ENCODE measurements around the gene UPP1. TPM values are rescaled to one million over a fixed set of nuclear protein-coding genes. Genes with fewer than 3 reads are reported as not detected.
"Not testable (repeated sequence)": the region's sequence is repeated elsewhere in the genome, so short reads cannot be mapped to it uniquely, and the experiment has no call there.

The UPP1 gene
- total RNA-seq, 1 donor from 2014 or later: 3.3 TPM

DNA sequence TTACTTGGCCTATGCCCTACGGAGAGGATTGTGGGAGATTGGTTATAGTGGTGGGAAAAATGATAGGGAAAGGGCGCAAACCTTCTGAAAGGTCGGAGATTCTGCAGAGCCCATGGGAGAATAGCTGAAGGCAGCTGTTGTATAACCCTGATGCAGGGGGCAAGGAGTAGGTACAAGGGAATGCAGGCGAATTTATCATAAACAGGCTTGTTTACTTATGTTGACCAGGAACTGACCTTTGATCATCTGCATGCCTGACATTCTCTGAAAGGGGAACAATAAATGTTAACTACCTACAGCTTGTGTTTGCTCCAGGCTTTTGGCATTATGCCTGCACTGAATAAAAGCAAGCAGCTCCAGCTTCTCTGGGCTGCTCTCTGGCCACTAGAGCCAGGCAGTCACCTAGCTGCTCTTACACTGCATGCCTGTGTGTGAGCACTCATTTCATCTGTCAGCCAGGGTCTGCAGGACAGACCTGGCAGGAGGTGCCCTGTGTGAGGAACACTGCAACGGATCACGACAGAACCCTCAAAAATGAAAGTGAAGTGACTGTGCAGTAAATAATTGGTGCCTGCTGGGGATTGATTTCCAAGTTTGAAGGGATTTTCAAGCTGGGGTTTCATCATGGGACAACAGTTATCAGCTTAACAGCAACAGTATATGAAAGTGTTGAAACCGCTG is 51.1 kb downstream of the UPP1 start:
- no peak for ATAC-seq (ENCODE audit: low read depth)

DNA sequence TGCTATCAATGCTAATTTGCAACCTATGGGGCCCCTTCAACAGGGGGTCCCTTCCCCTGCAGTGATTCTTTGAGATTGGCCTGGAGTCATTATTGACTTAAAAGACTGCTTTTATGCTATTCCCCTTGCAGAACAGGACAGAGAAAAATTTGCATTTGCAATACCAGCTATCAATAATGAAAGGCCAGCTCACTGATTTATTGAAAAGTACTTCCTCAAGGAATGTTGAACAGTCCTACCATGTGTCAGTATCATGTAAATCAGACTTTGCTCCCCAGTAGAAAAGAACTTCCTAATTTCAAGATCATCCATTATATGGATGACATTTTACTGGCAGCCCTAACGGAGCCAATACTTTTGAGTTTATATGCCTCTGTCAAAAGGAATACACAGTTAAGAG is 52.5 kb downstream of the UPP1 start:
- Mint-ChIP-seq H3K36me3 (ENCODE audit: low read depth) (no peaks in the 10 kb centered on the region), H3K9me3 (peaks cover 12% of the 10 kb centered on the region), H3K27me3 (peaks cover 13% of the 10 kb centered on the region), H3K4me3 (no peak overlapping the region), H3K4me1 (no peaks in the 10 kb centered on the region), H3K27ac (no peak overlapping the region)
- ChIA-PET CTCF (no interaction called here), POLR2A (no interaction called here)
- ATAC-seq (ENCODE audit: low read depth) (no peak), DNase-seq (no peak)
- intact Hi-C loops (cut with micrococcal nuclease): no loop called here
- TF ChIP-seq, protein P1, sequence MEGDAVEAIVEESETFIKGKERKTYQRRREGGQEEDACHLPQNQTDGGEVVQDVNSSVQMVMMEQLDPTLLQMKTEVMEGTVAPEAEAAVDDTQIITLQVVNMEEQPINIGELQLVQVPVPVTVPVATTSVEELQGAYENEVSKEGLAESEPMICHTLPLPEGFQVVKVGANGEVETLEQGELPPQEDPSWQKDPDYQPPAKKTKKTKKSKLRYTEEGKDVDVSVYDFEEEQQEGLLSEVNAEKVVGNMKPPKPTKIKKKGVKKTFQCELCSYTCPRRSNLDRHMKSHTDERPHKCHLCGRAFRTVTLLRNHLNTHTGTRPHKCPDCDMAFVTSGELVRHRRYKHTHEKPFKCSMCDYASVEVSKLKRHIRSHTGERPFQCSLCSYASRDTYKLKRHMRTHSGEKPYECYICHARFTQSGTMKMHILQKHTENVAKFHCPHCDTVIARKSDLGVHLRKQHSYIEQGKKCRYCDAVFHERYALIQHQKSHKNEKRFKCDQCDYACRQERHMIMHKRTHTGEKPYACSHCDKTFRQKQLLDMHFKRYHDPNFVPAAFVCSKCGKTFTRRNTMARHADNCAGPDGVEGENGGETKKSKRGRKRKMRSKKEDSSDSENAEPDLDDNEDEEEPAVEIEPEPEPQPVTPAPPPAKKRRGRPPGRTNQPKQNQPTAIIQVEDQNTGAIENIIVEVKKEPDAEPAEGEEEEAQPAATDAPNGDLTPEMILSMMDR (IDR thresholded peaks at IDR 0.05): no peak

More for the DNA sequence above, 51.1 kb downstream of the UPP1 start:
- Mint-ChIP-seq H3K4me3 (no peak overlapping the region), H3K27me3 (peaks cover 9% of the 10 kb centered on the region), H3K9me3 (peaks cover 15% of the 10 kb centered on the region), H3K36me3 (ENCODE audit: low read depth) (no peaks in the 10 kb centered on the region), H3K4me1 (no peaks in the 10 kb centered on the region), H3K27ac (no peak overlapping the region)
- DNase-seq: no peak
- ChIA-PET POLR2A (no interaction called here), CTCF (no interaction called here)
- TF ChIP-seq, protein P1 (IDR thresholded peaks at IDR 0.05): no peak
- intact Hi-C loops (cut with micrococcal nuclease): no loop called here

DNA sequence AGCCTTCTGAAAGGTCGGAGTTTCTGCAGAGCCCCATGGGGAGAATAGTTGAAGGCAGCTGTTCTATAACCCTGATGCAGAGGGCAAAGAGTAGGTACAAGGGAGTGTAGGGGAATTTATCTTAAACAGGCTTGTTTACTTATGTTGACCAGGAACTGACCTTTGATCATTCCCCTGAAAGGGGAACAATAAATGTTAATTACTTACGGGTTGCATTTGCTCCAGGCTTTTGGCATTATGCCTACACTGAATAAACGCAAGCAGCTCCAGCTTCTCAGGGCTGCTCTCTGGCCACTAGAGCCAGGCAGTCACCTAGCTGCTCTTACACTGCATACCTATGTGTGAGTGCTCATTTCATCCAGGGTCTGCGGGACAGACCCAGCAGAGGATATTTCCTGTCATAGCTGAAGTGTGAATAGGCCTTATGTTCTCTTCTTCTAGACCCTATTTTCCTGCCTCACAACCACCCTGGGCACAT is 55.3 kb downstream of the UPP1 start:
- H3K27ac Mint-ChIP-seq: no peak overlapping the region
- DNase-seq: no peak
- no peaks in the 10 kb centered on the region for H3K36me3 Mint-ChIP-seq (ENCODE audit: low read depth)
- H3K9me3 Mint-ChIP-seq: peaks cover 9% of the 10 kb centered on the region
- POLR2A ChIA-PET: no interaction called here
- ATAC-seq (ENCODE audit: low read depth): no peak
- no peak overlapping the region for H3K4me3 Mint-ChIP-seq
- TF ChIP-seq, protein P1 (IDR thresholded peaks at IDR 0.05): no peak
- no peaks in the 10 kb centered on the region for H3K4me1 Mint-ChIP-seq
- intact Hi-C loops (cut with micrococcal nuclease): no loop called here
- CTCF ChIA-PET: no interaction called here
- peaks cover 34% of the 10 kb centered on the region for H3K27me3 Mint-ChIP-seq

DNA sequence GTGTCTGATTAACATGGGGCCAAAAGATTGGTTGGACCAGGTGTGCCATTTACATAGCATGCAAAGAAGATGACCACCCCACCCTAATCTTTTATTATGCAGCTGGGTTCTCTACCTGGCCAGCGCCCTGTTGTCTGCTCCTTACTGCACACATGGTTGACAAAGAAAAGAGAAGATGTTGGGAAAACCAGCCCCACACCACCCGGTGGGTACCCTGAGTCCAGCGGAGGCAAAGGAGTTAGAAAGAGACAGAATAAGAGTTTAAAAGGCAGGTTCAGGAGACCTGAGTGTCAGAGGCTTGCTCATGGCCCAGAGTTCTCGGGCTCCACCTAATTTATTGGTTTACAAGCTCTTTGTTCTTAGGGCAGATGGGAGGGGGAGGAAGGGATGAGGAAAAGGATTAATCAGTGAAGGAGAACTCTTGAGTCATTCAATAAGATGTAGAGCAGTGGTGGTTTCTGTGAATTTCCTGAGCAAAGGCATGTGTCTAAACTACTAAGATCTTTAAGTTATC is 58.1 kb downstream of the UPP1 start:
- intact Hi-C loops (cut with micrococcal nuclease): no loop called here
- Mint-ChIP-seq H3K36me3 (ENCODE audit: low read depth) (no peaks in the 10 kb centered on the region), H3K9me3 (peaks cover under 1% of the 10 kb centered on the region), H3K27ac (no peak overlapping the region), H3K27me3 (peaks cover 33% of the 10 kb centered on the region), H3K4me3 (no peak overlapping the region), H3K4me1 (no peaks in the 10 kb centered on the region)
- POLR2A ChIA-PET: no interaction called here
- DNase-seq (no peak), ATAC-seq (ENCODE audit: low read depth) (no peak)
- CTCF ChIA-PET: interaction anchor here (0.8 kb wide), 1 partner anchor 12 kb away, joined by 3 read pairs; no protein-coding TSS in a partner anchor
- TF ChIP-seq, protein P1 (IDR thresholded peaks at IDR 0.05): no peak

DNA sequence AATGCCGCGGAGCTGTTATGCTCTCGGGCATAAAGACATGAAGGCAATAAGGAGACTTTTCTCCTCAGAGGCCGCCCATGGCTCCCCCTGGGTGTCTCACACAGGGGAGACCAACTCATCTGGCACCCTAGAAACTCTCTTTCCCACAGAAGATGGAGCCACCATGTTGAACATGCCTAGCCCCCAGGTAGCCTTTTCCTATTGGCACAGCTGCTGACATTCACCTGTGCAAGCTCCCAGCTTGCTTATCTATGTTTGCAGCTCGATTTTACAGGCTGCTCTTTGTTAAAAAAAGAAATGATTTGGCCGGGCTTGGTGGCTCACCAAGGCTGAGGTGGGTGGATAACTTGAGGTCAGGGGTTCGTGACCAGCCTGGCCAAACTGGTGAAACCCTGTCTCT is 58.6 kb downstream of the UPP1 start:
- CTCF ChIA-PET; H3K27ac Mint-ChIP-seq; H3K36me3 Mint-ChIP-seq (ENCODE audit: low read depth); ATAC-seq (ENCODE audit: low read depth); DNase-seq; H3K4me3 Mint-ChIP-seq; intact Hi-C loops (cut with micrococcal nuclease); H3K9me3 Mint-ChIP-seq; H3K4me1 Mint-ChIP-seq: not testable (repeated sequence)
- H3K27me3 Mint-ChIP-seq: peaks cover 33% of the 10 kb centered on the region
- POLR2A ChIA-PET: interaction anchor here (0.7 kb wide), 1 partner anchor 61 kb away, joined by 4 read pairs; no protein-coding TSS in a partner anchor

Data from activated B cell treated with CpG ODN at 0.5 μM for 24 hours (primary cell).